ENCODE data around the gene NOVA2.

Gene NOVA2

DNA sequence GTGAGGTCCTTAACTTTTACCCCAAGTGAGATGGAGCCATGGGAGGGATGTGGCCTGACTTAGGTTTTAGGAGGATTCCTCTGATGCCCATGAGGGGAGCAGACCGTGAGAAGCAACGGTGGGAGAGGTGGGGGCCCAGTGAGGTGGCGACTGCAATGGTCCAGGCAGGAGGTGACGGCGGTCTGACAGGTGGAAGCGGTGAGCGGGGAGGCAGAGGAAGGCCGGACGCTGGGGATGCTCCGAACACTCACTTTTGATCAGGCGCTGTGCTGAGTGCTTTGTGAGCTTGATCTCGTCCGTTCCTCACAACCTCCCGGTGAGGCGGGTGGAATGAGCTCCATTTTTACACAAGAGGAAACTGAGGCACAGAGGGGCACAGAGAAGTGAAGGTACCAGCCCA lies 11.6 kb downstream of the NOVA2 start:
- DNase-seq (ENCODE audit: low read depth) = no peak

DNA sequence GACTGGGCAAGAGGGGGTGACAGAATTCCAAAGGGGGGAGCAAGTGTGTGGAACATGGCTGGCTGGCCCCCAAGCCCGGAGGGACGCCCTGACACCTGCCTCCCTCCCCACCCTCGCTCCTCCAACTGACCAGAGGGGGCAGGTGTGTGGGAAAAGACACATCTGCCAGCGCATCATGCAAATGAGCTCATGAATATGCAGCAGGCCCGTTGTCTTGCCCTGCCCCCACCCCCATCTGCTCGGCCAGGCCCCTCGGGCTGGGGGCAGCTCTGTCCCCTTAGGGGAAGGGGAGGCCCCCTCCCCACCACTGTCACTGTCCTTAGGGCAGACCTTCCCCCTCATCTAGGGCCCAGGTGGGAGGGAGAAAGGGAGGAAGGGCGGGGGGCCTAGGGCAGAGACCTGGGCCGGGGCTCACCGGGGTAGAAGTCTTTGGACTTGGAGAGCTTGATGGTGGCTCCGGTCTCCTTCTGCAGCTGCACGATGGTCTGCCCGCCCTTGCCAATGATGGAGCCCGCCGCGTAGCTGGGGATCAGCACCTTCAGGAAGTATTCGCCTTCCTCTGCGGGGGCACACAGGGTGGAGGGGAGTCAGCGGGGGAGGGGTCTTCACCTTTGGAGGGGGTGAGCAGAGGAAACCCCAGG lies 12.9 kb downstream of the NOVA2 start:
- DNase-seq (ENCODE audit: low read depth) = no peak

DNA sequence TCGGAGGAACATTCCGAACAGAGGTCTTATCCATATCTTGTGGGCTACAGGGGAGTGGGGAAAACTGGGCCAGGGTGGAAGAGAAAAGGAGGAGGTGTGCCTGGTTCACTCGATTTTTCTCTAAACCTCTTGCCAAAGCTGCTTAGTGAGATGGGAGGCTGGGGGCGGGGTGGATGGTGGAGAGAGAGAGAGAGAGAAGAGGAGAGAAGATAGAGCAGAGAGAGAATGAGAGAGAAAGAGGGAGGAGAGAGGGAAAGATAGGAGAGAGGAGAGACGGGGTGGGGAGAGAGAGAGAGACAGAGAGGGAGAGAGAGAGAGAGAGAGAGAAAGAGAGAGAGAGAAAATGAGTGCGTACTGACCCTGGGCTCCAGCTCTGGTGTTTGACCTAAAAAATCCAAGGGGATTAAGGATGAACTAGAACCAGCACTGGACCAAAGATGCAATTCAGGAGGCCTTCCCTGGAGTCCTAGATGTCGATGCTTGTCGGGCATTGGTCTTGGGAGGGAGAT lies 14.1 kb downstream of the NOVA2 start:
- DNase-seq (ENCODE audit: low read depth) = no peak

DNA sequence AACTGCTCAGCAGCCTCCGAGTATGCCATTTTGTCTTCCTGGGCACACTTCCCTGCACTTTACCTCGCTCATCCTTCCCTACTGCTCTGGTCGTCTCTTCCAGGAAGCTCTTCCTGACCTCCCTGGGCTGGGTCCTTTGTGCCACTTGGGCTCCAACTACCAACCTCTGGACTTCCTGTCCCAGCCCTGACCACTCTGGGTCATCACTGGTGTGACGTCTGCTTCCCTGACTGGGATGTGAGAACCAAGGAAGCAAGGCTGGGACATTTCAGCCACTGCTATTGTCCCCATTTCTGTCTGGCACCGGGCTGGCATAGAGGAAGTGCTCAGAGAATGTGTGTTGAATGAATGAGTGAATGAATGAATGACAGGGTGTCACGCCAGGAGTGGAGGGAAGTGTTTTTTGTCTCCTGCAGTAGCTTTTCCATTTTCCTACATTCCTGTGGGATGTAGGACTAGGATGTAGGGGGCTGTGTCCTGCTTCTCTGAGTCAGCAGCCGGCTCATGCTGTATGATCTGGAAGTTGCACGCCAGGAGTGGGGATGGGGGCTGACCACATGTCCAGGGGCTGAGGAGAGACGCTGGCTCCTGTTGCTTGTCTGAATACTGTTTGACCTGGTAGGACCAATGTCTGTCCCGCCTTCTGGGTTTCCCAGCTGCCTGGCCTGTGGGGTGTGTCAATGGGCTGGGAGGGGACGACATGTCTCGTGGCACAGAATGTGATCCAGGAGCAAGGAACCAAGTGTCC lies 14.7 kb downstream of the NOVA2 start:
- DNase-seq (ENCODE audit: low read depth) = no peak

DNA sequence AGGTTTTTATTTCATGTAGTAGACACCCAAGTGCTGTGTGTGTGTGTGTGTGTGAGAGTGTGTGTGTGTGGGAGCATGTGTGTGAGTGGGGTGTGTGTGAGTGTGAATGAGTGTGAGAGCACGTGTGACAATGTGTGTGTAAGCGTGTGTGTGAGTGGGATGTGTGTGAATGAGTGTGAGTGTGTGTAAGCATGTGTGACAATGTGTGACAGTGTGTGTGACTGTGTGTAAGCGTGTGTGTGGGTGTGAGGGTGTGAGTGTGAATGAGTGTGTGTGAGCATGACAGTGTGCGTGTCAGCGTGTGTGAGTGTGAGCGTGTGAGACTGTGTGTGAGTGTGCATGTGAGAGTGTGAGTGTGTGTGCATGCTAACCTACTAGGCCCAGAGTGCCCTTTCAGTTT lies 15.3 kb downstream of the NOVA2 start:
- no peak for DNase-seq (ENCODE audit: low read depth)

DNA sequence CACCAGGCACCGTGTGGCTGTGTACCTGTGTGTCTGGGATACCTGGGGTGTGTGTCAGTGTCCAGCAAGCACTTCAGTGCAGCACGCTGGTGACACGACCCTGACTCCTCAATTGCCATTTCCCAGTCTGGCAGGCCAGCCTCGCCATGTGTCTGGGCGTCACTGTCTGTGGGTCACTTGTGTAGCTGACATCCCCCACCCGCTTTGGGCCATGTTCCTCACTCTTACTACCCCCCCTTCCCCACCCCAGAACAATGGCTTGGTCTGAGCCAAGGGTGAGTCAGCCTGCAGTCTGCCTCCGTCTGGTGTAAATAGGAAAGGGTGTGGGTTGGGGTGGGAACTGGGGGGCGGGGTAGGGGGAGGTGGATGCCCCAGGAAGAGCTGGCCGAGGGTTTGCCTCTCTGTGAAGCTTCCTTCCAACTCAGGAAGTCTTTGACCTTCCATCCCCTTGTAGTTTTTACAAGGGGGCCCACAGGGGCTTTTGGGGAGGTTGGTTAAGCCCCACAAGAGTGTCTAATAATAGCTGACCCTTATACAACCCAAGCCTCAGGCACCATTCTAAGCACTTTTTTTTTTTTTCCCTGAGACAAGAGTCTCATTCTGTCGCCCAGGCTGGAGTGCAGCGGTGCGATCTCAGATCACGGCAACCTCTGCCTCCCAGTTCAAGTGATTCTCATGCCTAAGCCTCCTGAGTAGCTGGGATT lies 17.6 kb downstream of the NOVA2 start:
- DNase-seq (ENCODE audit: low read depth) = no peak

DNA sequence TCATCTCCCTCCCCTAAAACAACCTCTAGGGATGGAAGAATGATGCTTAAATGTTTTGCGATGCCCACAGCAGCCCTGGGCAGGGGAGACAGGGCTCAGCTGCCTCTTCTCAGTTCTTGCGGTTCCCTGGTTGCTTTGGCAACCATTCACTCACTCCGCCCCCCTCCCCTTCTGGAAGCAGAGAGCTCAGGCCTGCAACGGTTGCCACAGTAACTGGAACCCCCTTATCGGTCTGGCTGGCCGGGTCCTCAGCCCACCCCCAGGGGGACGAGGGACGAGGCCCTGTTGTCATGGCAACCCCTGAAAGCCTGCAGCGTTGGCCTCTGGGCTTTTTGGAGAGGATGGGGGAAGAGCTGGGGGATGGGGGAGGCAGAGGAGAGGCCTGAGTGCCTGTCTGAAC lies 19.5 kb downstream of the NOVA2 start:
- DNase-seq (ENCODE audit: low read depth) = no peak

DNA sequence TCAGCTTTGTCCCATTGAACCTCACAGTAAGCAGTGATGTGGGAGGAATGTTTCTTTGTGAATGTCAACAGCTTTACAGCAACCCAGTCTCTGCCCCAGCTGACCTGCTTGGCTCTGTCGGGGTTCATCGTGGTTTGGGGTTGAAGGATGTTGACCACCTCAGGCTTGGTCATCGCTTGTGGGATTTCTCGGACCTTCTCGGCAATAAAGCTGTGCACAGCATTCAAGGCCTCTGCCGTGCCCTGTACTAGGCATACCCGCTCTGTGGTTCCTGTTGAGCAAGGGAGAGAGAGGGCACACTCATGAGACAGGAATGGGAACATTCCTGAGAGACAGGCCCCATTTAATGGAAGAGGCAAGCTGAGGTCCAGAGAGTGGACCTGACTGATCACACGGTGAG lies 20.0 kb downstream of the NOVA2 start:
- DNase-seq (ENCODE audit: low read depth) = no peak

DNA sequence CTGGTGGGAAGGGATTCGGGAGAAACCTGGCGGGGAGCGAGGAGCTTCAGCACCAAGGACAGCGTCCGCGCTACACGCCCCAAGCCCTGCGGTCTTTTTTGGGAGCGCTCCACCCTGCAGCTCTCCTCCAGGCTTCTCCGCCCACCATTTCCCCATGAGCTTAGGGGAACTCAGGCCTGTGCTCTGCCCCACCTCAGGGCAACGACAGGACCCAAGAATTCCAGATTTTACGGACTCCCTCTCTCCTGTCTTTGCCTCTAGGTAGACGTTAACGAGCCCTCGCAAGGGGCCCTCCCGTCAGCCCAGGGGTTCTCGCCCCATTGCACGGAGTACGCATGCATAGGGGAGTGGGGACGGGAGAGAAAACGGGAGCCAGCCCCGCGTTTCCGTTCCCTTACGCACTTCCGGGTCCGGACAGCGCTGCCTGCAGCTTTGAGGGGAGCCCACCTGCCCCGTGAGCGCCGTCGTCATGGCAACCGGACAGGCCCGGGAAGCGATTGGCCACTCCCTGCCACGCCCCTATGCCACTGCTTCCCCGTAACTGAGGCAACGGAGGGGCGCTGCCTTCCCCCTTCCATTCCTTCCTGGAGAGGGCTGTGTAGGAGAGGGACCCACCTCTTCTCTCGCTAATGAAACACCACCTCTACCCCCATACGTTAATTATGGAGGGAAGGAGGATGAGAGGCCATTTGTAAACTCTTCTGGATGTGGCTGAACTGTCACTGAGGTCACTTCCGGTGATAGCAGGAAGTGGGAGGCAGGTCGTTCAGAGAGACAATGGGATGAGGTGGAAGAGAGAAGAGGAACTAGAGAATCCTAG lies 20.8 kb downstream of the NOVA2 start:
- DNase-seq (ENCODE audit: low read depth) = peak; percentile 15

DNA sequence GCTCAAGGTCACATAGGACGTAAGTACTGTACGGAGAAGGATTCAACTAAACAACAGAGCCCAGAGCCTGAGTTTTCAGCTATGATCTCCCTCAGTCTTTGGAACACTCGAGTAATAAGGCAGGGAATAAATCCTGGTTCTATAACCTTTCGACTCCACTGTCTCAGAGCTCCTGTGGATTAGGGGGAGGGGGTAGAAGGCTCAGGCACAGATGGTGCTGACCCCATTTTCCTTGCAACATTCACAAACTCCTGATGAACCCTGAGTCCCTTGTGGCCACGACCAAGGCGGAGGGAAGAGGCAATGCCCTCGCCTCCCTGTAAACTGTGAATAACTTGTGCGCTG lies 21.4 kb downstream of the NOVA2 start:
- DNase-seq (ENCODE audit: low read depth) = no peak

DNA sequence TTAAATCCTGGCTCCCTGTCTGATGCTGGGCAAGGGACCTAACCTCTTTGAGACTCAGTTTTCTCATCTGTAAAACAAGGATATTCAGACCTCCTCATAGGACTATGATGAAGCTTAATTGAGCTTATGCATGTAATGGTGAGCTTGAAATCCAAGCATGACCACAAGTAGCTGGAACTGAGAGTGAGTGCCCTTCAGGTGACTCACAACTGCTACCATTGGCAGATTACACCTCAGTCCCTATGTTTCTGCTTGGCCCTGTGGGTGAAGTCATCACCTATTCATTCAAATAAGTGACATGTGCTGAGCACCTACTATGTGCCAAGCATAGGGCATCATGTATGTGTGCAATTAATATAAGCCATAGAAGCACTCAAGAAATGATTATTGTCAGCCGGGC lies 25.7 kb downstream of the NOVA2 start:
- no peak for DNase-seq (ENCODE audit: low read depth)

DNA sequence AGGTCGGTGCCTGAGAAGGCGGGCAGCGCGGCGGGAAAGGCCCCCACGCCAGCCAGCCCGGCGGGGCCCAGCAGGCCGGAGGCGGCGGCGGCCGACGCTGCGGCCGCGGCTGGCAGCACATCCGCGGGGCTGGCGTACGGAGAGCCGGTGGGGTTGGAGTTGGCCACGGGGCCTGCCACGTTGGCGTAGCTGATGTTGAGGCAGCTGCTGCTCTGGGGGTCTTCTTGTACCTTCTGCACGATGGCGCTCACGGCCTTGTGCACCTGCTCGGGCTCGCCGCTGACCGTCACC lies 33.2 kb downstream of the NOVA2 start:
- no peak for DNase-seq (ENCODE audit: low read depth)

DNA sequence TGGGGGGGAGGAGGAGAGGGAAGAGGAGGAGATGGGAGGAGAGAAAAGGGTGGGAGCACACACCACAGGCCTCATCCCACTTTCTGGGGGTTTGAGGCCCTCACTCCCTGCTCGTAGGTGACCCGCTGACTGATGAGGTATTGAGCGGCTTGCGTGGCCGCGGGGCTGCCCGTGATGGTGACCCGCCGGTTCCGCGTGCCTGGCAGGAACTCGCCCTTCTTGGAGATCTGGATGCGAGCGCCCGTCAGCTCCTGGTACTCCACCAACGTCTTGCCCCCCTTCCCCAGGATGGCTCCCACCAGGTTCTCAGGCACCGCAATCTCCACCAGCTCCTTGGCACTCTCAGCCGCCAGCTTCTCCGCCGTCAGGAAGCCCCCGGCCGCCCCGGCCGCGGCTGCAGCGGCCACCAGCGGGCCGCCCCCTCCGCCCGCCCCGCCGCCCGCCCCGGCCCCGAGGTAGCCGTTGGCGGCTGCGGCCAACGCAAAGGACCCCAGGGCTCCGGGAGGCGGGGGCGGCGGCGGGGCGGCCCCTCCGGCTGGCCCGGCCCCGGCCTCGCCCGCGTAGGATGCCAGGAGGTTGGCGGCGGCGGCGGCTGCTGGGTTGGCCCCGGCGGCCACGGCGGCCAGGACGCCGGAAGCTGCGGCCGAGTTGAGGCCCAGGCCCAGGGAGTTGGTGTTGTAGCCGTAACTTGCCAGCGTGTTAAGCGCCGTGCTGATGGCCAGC lies 33.7 kb downstream of the NOVA2 start:
- DNase-seq (ENCODE audit: low read depth) = no peak

DNA sequence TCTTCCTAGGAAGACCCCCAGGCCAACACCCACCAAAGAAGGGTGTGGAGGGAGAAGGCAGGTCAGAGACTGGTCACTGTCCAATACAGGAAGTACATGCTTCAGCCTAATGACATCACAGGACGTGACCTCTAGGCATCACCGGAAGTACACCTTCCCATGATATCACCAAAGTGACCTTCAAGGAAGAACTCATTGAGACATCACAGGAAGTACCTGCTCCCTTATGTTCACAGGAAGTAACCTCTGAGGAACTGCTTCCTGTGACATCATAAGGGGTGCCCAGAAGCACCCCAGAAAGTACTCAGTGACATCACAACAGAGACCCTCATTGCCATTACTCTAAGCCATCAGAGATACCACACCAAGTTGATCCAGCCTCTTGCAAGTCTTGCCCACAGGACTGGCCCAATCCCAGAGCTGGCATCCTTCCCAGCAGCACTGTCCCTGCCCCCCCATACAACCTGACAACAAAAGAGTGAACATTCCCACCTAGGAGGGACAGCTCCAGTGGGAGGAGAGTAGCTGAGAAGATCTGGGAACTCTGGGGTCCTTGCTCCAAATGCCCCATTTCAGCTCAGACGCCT lies 34.8 kb downstream of the NOVA2 start:
- no peak for DNase-seq (ENCODE audit: low read depth)

DNA sequence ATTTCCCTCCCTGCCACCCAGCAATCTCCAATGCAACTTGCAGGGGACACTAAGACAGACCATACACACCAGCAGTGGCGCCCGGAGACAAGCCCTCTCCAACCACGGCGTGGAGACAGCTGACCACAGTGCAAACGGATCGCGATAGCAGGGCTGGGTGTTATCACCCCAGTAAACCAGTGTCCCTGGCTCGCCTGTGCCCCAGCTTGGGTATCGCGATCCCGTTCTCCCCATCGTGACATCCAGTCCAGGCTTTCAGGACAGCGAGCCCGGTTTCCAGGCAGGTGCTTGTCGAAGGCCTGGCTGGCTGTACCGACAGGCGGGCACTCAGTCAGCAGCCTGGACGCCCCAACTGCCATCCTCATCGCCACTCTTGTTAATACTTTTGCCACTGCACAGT lies 38.4 kb downstream of the NOVA2 start:
- DNase-seq (ENCODE audit: low read depth) = no peak

DNA sequence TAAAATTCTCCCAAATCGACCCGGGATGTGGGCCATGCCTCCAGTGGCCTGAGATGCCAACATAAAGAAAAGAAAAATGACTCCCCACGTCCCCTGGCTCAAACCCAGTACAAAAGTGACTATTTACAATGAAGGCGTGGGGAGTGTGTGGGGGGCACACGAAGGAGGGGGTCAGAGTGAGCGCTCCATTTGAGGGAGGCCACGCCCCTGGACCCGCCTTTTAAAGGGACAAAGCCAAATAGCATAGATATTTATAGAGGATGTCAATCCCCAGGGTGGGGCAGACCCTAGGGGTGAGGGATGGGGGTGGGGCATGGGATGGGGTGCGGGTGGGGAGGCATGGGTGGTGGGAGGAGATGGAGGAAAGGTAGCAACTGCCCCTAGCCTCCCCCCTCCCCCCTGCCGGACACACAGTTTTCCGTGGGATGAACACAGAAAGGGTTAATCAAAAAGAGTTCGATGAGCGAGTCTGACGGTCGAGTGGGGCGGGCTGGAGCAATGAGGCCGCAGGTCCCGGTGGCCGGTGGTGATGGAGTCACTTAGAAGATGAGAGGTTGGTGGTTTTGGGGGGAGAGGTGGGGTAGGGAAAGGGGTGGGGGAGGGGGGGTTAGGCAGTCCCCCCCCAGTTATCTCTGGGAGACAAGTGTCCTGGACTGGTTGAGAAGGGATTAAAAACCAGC lies 39.0 kb downstream of the NOVA2 start:
- DNase-seq (ENCODE audit: low read depth) = no peak

DNA sequence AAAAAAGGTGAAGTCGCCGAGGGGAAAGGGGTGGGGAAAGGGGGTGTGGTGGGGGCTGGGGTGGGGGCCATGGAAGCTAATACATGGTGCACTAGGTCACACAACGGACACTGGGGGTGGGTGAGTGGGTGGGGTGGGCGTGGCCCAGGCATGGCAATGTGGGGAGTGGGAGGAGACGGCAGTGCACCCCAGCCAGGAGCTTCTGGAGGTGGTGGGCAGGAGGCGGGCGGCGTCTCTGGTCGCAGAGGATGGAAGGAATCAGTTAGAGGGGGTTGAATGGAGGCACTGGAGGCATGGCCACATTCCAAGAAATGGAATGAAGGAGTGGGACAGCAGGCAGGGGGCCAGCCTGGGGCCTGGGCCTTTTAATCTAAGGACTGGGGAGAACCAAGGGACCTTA lies 39.9 kb downstream of the NOVA2 start:
- DNase-seq (ENCODE audit: low read depth) = no peak

DNA sequence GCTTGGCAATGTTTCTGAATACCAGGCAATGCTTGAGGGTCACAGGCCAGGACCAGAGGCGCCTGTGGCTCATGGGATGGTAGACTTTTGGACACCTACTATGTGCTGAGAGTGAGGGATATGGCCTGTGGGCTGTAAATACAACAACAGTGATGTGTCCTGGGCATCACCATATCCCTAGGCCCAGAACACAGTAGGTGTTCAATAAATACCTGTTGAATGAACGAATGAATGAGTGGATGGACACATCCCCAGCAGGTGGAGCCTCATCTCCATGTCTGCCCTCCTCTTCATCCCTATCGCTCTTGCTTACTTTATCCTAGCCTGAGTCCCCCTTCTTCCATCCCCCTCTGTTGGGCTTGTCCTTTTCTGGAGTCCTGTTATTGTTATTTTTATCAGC lies 42.6 kb downstream of the NOVA2 start:
- no peak for DNase-seq (ENCODE audit: low read depth)

DNA sequence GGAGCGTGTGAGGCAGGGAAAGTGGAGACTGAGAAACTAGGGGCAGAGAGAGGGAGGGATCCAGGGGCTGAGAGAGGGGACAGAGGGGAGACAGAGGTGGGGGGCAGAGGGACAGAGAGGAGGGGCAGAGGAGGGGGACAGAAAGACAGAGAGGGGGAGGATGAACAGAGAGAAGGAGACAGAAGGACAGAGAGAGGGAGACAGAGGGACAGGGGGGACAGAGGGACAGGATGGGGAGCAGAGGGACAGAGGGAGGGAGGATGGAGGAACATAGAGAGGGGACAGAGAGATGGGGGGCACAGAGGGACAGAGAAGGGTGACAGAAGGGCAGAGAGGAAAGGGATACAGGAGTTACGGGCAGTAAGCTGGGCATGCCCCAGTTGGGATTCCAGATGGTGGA lies 44.4 kb downstream of the NOVA2 start:
- DNase-seq (ENCODE audit: low read depth) = no peak

DNA sequence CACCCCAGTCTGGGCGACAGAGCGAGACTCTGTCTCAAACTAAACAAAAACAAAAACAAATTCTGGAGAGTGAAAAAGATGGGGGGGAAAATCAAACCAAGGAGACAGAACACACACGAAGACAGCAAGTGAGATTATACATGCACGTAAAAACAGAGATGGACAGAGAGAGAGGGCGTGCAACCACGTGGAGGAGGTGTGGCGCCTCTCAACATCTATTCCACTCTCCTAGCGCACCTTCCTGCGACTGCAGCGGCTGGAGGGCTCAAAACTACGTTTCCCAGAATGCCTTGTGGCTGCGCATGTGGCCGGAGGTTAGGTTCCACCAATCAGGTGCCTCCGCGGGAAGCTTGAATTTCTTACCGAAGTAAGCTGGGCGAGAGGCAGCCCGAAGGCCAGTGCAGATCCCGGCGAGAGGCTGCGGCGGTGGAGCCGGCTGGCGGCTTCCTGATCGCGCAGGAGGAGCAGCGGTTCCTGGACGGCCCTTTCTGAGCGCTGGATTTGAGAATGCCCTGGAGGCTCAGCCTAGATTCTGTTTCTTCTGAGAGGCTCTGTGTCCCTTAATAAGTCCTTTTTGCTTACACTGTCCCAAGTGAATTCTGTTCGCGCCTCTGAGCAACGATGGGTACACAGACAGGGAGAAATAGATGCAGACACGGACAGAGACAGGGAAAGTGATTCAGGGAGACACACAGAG lies 46.0 kb downstream of the NOVA2 start:
- peak; percentile 76 for DNase-seq (ENCODE audit: low read depth)
